Fibroblast of the conjunctiva (primary cell): Measurements from ENCODE around the gene TSPYL4.

ENCODE experiments used
- DNase-seq: peaks from one replicate; pipeline ENCODE4 v3.0.0-alpha.2; 2010; ENCODE audit warnings: low read depth

TSPYL4 gene

DNA sequence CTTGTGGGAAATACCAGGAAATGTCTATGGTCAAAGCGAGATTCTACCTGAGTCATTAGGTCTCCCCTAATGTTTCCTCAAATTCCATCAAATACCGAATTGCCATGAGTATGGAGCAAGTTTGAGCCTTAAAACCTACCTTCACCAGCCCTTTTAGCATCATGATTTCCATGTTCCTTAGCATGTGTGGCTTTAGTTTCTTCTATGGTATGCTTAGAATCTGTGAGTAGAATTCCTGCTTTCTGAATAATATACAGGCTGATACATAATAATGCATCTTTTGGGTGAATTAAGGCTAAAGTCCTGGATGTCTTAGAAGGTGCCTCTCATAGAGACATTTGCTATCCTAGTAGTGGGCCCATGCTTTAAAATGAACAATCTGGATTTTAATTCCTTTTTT is 32.0 kb downstream of the TSPYL4 start:
- DNase-seq: no peak

DNA sequence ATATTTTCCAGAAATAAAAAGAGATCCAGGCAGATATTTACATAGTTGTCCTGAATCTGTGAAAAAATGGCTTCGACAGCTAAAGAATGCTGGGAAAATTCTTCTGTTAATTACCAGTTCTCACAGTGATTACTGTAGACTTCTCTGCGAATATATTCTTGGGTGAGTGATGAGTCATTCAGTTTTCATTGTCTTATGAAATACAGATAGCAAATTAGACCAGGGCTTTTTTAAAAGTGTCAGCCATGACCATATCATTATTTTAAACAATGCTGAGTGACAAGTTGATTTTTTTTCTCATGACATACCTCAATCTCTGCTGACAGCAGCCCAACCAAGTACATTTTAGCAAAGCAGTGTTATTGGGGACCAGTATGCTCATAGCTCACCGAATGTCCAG is 32.8 kb downstream of the TSPYL4 start:
- no peak for DNase-seq

DNA sequence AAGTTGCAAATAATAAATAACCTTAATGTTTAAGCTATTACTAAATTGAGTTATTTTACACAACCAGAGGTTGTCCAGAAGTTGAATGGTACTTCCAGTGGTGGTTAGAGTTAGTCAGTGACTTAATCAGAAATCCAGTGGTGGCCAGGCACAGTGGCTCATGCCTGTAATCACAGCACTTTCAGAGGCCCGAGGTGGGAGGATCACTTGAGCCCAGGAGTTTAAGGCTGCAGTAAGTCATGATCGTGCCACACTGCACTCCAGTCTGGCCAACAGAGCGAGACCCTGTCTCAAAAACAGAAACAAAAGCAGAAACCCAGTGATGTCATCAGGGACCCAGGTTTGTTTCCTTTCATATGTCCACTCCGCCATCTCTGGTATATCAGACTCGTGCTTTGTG is 35.0 kb downstream of the TSPYL4 start:
- DNase-seq: no peak

DNA sequence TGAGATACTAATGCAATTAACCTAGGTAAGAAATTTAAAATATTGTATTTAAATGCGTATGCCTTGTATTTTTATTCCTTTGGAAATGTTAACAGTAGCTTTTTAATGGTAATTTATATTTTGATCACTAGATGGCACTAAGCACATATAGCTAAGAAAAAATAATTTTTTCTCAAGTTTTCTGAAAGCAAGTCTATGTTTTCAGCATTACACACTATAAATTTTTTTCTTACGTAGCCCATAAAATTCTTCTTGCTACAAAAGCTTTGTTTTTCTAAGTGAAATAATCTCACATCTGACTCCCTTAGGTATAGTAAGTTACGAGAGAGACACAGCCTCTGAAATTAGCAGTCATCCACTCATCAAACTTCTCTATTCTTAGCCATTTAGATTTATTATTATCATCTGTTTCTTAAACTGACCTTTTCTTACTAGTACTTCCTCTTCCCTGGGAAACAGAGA is 35.7 kb downstream of the TSPYL4 start:
- no peak for DNase-seq

DNA sequence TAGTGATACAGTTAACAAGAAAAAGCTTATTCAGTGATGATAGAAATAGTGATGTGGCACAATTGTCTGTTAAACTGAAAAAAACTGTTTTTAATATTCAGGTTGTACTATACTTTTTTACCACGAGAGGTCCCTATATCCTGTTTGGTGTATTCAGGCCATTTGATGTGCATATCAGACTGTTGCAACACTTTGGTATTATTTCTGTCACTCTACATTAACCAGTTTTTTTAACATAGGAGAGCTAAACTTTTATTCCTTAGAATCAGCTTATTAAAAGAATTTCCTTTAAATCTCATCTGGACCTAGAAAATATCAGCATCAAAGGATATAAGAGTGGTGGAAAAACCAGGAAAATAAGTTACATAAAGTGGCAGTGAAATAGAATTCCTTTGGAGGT is 36.8 kb downstream of the TSPYL4 start:
- peak; percentile 21 for DNase-seq

DNA sequence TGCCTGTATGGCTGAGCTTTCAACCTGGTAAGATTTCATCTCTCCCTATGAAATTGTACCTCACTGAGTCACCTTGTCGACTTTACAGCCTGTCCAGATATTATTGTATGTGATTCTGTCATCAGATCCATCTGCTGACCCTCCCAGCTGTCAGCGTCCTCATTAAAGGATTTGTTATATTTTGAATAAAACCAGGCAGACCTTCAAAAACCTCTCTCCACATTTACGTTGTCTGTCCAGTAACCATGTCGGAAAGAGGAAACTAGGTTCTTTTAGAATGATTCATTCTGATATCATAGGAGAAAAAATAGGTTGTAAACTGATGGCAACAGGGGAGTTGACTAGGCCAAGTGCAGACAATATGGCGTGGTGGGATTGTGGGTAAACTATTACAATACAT is 38.5 kb downstream of the TSPYL4 start:
- DNase-seq: no peak

DNA sequence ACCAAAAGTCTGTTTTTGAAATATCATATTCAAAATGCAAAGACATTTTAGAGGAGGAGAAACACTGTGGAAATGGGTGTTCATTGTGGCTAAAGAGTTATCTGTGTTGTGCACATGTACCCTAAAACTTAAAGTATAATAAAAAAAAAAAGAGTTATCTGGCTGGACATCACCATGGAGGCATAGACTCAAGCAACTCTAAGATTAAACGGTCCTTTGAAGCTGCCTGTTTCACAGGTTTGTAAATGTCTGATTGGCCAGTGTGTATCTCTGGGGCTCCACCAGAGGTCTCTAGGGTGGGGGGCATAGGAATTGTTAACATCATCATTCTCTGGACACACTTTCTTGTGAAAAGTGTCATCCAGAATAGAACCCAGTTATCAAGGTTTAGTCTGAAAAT is 39.2 kb downstream of the TSPYL4 start:
- DNase-seq: no peak

DNA sequence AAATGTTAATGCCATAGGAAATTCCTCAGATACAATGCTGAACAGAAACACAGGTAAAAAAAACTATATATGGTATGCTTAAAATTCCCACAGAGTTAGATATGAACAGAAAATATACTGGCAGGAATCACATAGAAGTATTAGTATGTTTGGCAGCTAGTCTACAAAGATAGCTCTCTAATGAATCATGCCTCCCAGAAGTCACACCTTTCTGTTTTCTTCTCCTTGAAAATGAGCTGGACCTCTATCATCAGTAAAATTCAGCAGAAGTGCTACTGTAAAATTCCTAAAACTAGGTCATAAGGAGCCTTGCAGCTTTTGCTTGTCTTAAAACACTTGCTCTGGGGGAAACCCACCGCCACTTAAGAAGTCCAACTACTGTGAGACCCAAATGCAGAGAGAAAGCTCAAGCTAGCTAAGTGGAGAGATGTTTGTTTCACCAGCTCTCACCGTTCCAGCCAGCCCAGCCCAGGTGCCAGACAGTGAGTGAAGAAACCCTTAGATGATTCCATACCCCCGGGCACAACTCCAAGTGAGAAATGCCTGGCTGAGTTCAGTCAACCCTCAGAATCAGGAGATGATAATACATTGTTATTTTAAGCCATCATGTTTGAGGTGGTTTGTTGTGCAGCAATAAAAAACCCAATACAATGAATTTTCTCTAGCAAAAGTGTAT is 43.0 kb downstream of the TSPYL4 start:
- DNase-seq: no peak

DNA sequence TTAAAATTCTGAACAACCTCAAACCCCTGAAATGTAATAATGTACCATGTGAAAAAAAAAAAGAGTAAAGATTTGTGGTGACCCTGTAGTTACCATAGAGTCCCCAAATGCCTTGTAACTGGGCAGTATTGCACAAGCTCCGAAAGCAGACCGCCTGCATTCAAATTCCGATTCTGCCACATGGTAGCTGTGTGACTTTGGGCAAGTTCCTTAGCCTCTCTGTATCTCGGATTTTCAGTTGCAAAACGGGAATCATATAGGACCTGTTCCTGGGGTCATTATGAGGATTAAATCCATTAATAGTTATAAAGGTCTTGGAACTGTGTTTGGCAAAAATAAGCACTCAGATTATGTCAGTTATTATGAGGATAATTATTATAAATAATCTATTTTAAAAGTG is 43.6 kb downstream of the TSPYL4 start:
- no peak for DNase-seq

DNA sequence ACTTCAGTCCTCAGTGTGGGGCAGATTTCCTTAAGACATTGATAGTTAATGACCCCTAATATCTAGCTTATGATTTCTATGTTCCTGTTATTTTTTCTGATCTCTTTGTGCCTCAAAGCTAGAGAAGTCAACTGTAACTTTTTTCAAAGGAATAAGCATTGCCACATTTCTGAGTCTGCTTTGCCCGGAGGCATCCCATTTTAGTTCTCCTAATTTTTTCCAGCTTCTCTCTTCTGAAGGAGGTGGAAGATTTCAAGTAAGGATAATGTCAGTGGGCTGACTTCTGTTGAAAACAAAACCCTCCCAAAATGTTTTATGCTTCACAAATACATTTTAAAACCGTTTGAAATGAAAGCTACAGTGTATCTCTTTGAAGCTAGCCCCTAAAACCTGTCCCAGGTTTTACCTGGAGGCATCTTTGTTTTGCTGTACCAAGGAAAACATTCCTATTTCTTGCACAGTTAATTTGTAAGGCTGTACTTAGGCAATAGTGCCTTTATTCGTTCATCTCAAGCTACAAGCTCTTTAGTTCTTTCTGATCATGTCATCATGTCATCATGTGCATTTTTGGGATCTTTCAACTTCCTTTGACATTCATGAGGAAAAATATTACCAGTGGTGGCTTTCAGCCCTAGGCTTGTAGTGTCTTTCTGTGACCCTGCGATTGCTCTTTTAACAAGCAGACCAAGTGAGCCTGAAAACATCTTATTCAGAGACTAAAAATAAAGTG is 45.7 kb downstream of the TSPYL4 start:
- DNase-seq: no peak

DNA sequence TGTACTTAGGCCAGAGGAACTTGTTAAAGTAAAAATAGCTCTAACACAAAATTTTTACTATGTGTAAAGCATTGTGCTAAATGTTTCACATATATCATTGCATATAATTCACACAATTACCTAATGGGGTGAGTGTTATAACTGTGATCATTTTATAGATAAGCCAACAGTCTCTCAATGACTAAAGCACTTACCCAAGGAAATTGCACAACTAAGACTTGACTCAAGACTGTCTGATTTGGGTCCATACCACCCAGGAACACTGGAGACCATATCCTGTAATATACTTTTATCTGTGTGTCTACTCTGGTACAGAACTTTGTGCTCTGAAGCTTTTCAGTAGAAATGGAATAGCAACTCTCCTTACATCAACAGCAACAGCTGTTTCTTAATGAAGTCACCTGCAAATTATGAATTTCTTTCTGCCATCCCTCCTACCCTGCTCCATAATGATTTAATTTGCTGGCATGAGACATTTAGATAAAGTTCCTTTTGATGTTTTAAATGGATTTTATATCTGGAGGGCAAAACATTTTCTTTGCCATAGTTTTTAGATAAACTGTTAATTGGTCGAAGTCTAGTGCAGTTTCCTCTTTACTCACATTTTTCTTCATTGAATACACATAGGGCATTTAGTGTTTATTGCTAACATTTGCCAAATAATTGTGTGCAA is 47.5 kb downstream of the TSPYL4 start:
- DNase-seq: no peak

DNA sequence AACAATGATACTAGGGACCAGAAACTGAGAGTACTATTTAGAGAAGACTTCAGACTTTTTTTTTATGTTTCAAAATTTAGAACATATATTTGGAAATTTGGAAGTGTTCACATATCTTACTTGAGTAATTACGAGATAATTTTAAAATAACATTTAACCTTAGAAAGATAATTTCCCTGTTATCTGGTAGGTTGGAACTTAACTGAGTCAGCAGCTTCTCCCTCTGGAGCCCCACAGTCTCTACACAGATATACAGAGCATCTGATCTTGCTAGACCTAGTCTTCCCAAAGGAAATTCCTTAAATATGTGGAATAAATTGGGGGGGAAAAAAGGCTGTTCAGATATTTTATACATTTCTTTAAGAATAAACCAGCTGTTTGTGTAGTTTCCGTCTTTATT is 48.6 kb downstream of the TSPYL4 start:
- DNase-seq: no peak

DNA sequence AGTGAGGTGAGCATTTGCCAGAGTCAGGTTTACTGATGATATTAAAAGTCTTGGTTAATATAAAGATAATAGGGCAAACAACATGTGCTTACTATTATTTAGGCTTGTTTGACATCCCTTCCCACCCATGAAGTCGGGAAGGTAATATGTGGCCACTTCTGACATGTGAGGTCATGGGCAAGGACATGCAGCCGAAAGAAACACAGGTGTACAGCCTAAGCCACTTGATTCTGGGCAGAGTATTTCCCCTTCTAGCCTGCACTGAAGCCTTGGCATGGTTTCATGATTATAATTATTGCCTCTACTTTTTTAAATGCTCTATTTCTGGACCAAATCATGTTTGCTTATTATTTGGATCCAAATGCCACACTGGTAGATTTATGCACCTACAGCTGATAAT is 52.3 kb downstream of the TSPYL4 start:
- no peak for DNase-seq

DNA sequence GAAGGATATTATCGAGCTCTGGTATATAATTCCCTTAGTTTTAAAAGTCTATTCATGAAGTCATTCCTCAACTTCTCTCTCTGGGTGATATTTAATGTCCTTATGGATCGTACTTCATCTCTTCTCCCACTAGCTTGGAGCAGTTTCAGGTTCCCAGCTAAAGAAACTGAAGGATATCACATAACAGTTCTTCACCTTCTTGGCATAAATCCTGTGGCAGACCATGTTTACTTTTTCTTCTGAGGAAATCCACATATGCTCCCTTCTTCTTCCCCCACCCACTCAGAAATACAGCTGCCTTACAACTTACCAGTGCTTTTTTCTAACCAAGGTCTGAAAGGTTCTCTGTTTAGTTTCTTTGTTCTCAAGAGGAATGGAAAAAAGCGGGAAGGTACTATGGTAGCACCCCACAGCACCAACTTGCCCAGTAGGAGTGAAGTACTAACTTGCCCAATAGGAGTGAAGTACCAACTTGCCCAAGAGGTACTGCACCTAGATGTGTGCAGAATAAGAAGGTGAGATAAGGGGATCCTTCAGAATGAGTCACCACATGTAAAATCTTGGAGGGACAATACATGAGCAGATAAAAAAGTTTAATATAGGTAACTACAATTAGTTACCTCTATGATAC is 53.1 kb downstream of the TSPYL4 start:
- no peak for DNase-seq
